ENCODE measurements around the gene HMGB1. TPM values are rescaled to one million over a fixed set of nuclear protein-coding genes. Genes with fewer than 3 reads are reported as not detected.

HMGB1 gene
- total and polyA plus RNA-seq, 2 of the 13 experiments (the other 11 are each of a cell fraction or from before 2014, with no cell fraction given), result 115 to 584 TPM

DNA sequence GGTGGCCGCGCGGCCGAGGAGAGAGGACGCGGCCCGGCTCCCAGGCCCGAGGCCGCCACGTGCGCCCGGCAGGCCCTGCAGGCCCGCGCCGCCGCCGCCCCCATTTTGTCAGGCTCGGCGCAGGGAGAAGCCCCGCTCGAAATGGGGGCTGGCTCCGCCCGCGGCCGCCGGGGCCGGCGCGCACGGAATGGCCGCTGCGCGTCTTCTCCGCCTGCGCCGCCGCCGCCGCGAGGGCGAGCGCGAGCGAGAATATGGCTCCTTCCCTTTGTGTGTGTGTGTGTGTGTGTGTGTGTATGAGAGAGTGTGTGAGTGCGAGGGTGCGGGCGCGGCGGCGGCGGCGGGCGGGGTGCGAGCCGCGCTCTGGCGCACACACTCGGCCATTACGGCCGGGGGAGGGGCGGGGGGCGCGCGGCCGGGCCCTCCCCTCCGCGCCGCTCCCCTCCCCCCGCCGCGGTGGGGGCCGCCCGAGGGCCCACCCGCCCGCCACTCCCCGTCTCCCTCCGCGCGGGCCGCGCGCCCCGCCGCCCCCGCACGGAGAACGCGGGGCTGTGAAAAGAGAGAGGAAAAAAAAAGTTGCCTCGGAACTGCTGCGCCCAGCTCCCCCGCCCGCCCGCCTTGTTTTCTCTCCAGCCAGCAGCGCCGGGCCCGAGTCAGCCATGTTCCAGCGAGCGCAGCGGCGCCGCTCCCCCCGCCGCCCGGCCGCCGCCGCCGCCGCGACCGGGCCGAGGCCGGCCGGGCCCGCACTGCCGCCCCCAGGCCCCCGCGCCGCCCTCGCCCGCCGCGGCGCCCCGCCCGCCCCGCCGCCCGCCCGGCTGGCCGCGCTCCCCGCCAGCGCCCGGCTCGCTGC is 1.0 kb downstream of the HMGB1 start (continued):
- TF ChIP-seq, protein P1, sequence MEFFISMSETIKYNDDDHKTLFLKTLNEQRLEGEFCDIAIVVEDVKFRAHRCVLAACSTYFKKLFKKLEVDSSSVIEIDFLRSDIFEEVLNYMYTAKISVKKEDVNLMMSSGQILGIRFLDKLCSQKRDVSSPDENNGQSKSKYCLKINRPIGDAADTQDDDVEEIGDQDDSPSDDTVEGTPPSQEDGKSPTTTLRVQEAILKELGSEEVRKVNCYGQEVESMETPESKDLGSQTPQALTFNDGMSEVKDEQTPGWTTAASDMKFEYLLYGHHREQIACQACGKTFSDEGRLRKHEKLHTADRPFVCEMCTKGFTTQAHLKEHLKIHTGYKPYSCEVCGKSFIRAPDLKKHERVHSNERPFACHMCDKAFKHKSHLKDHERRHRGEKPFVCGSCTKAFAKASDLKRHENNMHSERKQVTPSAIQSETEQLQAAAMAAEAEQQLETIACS (CRISPR knock-in tag; IDR thresholded peaks at IDR 0.05), result peak; percentile 60; the same call in 1 of the 2 replicates
- TF ChIP-seq PHF8 (CRISPR knock-in tag; IDR thresholded peaks at IDR 0.05) (peak; percentile 17; the same call in 1 of the 2 replicates), ZNF761 (CRISPR knock-in tag; conservative IDR thresholded peaks at IDR 0.05) (no peak), STAT5B (CRISPR knock-in tag; IDR thresholded peaks at IDR 0.05) (no peak), BRCA1 (CRISPR knock-in tag; IDR thresholded peaks at IDR 0.05) (no peak), ZSCAN29 (CRISPR knock-in tag; conservative IDR thresholded peaks at IDR 0.05) (no peak), NPAS2 (CRISPR knock-in tag; IDR thresholded peaks at IDR 0.05; ENCODE audit: borderline replicate concordance) (no peak), HDAC6 (IDR thresholded peaks at IDR 0.05; ENCODE audit: low read depth, low read length) (no peak), ATF7-NPFF (CRISPR knock-in tag; IDR thresholded peaks at IDR 0.05; ENCODE audit: low read depth) (peak; percentile 46; the same call in 1 of the 2 replicates), RBFOX2 (IDR thresholded peaks at IDR 0.05; ENCODE audit: low read depth, low read length) (peak; percentile 91), SRSF1 (optimal IDR thresholded peaks at IDR 0.05; ENCODE audit: low read depth, low read length) (no peak), ETV5 (CRISPR knock-in tag; IDR thresholded peaks at IDR 0.05; ENCODE audit: borderline replicate concordance) (no peak), ZBTB8A (CRISPR knock-in tag; IDR thresholded peaks at IDR 0.05; ENCODE audit: borderline replicate concordance, low read depth) (no peak), STAG1 (CRISPR knock-in tag; IDR thresholded peaks at IDR 0.05) (no peak), ASH2L (IDR thresholded peaks at IDR 0.05; ENCODE audit: insufficient read length, low read depth, low read length) (peak; percentile 32)
- TF ChIP-seq, protein P2, sequence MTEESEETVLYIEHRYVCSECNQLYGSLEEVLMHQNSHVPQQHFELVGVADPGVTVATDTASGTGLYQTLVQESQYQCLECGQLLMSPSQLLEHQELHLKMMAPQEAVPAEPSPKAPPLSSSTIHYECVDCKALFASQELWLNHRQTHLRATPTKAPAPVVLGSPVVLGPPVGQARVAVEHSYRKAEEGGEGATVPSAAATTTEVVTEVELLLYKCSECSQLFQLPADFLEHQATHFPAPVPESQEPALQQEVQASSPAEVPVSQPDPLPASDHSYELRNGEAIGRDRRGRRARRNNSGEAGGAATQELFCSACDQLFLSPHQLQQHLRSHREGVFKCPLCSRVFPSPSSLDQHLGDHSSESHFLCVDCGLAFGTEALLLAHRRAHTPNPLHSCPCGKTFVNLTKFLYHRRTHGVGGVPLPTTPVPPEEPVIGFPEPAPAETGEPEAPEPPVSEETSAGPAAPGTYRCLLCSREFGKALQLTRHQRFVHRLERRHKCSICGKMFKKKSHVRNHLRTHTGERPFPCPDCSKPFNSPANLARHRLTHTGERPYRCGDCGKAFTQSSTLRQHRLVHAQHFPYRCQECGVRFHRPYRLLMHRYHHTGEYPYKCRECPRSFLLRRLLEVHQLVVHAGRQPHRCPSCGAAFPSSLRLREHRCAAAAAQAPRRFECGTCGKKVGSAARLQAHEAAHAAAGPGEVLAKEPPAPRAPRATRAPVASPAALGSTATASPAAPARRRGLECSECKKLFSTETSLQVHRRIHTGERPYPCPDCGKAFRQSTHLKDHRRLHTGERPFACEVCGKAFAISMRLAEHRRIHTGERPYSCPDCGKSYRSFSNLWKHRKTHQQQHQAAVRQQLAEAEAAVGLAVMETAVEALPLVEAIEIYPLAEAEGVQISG (CRISPR knock-in tag; IDR thresholded peaks at IDR 0.05), result peak; percentile 57
- TF ChIP-seq, protein P3, sequence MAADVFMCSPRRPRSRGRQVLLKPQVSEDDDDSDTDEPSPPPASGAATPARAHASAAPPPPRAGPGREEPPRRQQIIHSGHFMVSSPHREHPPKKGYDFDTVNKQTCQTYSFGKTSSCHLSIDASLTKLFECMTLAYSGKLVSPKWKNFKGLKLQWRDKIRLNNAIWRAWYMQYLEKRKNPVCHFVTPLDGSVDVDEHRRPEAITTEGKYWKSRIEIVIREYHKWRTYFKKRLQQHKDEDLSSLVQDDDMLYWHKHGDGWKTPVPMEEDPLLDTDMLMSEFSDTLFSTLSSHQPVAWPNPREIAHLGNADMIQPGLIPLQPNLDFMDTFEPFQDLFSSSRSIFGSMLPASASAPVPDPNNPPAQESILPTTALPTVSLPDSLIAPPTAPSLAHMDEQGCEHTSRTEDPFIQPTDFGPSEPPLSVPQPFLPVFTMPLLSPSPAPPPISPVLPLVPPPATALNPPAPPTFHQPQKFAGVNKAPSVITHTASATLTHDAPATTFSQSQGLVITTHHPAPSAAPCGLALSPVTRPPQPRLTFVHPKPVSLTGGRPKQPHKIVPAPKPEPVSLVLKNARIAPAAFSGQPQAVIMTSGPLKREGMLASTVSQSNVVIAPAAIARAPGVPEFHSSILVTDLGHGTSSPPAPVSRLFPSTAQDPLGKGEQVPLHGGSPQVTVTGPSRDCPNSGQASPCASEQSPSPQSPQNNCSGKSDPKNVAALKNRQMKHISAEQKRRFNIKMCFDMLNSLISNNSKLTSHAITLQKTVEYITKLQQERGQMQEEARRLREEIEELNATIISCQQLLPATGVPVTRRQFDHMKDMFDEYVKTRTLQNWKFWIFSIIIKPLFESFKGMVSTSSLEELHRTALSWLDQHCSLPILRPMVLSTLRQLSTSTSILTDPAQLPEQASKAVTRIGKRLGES (CRISPR knock-in tag; IDR thresholded peaks at IDR 0.05; ENCODE audit: borderline replicate concordance), result no peak
- TF ChIP-seq, protein P4, sequence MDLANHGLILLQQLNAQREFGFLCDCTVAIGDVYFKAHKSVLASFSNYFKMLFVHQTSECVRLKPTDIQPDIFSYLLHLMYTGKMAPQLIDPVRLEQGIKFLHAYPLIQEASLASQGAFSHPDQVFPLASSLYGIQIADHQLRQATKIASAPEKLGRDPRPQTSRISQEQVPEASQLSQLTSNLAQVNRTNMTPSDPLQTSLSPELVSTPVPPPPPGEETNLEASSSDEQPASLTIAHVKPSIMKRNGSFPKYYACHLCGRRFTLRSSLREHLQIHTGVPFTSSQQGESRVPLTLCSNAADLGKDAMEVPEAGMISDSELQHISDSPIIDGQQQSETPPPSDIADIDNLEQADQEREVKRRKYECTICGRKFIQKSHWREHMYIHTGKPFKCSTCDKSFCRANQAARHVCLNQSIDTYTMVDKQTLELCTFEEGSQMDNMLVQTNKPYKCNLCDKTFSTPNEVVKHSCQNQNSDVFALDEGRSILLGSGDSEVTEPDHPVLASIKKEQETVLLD (CRISPR knock-in tag; IDR thresholded peaks at IDR 0.05; ENCODE audit: low read depth), result peak; percentile 86
- TF ChIP-seq, protein P5, sequence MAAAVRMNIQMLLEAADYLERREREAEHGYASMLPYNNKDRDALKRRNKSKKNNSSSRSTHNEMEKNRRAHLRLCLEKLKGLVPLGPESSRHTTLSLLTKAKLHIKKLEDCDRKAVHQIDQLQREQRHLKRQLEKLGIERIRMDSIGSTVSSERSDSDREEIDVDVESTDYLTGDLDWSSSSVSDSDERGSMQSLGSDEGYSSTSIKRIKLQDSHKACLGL (CRISPR knock-in tag; IDR thresholded peaks at IDR 0.05), result peak; percentile 28; the same call in 1 of the 2 replicates
- TF ChIP-seq, protein P6, sequence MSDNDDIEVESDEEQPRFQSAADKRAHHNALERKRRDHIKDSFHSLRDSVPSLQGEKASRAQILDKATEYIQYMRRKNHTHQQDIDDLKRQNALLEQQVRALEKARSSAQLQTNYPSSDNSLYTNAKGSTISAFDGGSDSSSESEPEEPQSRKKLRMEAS (IDR thresholded peaks at IDR 0.05), result peak; percentile 88

Measured in HepG2 (cell line).